ENCODE results near the gene IQCE.

Gene IQCE

GRCh38 chr7:2602406-2603043, 43.7 kb downstream of the IQCE start:
- H3K4me3 ChIP-seq (ENCODE audit: low read depth, low read length), result no peak overlapping the region
- TF ChIP-seq CTCF (IDR thresholded peaks at IDR 0.05; ENCODE audit: low read depth, low read length), result no peak

DNA sequence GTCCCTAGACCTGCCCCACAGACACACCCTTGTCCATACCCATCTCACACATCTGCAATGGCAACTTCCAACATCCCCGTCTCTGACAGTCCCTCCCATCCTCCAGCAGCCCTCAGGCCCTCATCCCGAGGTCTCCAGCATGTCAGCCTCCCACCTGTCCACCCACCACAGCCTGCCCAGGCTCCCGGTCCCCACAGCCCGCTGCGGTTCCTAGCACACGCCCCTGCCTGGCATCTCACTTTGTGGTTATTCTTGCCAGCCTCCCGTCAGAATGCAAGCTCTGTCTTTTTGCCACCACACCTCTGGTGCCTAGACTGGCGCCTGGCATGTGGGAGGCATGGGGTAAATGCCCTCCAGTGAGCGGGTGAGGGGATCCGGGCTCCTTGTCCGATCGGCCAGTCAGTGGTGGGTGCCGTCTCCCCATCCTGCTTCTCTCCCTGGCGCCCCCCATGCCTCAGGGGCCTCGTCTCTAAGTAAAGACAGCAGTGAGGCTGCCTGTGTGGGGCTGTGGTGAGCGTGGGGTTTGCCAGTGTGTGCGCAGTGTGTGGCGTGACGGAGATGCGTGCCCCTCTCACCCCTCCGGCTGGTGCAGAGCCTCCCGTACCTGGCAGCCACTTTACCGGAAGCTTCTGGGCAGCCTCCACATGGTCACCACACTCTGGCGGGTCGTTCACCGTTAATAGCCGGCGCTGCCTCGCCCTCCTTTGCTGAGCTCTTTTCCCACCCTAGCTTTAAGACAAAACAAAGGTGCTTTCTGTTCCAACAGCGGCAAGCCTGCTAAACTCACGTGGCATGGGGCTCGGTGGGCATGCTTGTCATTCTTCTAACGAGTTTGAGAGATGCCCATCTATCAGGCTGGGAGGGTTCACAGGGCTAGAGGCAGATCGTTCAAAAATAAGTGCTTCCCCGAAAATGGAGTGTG, 44.5 kb downstream of the IQCE start:
- H3K4me3 ChIP-seq (ENCODE audit: low read depth, low read length), result no peak overlapping the region
- no peak for TF ChIP-seq CTCF (IDR thresholded peaks at IDR 0.05; ENCODE audit: low read depth, low read length)

GRCh38 chr7:2604608-2605174, 45.9 kb downstream of the IQCE start:
- no peak for TF ChIP-seq CTCF (IDR thresholded peaks at IDR 0.05; ENCODE audit: low read depth, low read length)
- H3K4me3 ChIP-seq (ENCODE audit: low read depth, low read length), result no peak overlapping the region

DNA sequence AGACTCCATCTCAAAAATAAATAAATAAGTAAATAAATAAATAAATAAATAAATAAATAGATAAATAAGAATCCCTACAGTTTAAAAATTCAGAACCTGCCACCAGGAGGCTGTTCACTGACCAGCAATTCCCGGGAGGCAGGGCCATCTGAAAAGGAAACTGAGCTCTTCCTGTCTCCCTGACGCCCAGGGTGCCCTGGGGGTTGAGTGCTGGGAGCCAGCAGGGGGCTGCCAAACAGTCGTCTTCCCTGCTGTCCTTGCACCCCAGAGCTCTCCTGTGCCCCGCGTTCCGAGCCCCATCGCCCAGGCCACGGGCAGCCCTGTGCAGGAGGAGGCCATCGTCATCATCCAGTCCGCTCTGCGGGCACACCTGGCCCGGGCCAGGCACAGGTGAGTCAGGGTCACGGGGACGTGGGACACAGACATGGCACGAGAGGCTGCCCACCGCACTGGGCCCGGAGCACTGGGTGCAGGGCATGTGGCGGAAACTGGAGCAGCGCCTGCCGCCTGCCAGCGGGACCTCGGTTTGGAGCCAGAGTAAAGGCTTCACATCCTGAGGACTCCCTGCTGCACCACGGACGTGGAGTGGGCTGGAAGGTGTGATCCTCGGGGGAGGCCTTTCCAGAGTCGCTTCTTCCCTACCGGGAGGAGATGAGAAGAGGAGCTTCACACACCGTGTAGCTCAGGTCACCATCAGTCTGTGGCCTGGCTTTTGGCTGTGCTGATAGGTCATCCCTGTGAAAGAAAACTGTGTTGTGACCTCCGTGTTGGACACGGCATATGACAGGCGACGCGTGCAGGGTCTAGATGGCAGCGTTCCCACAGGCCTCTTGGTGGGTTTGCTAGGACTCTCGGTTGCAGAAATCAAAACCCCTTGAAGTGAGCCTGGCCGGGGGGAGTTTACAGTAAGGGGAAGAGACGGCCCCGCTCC, 47.1 kb downstream of the IQCE start:
- no peak for TF ChIP-seq CTCF (IDR thresholded peaks at IDR 0.05; ENCODE audit: low read depth, low read length)
- no peak overlapping the region for H3K4me3 ChIP-seq (ENCODE audit: low read depth, low read length)

GRCh38 chr7:2606539-2606936, 47.8 kb downstream of the IQCE start:
- no peak for TF ChIP-seq CTCF (IDR thresholded peaks at IDR 0.05; ENCODE audit: low read depth, low read length)
- no peak overlapping the region for H3K4me3 ChIP-seq (ENCODE audit: low read depth, low read length)

- TF ChIP-seq CTCF (IDR thresholded peaks at IDR 0.05; ENCODE audit: low read depth, low read length), result no peak
Measured at GRCh38 chr7:2607122-2607922, 48.5 kb downstream of the IQCE start.

More at GRCh38 chr7:2607122-2607922, 48.5 kb downstream of the IQCE start:
- no peak overlapping the region for H3K4me3 ChIP-seq (ENCODE audit: low read depth, low read length)

All from WI38 (cell line).